Tibial artery (tissue), 4 donors: Measurements from ENCODE around the gene NCAPG.

Source experiments
- DNase-seq, 2 donors: peaks; one replicate each; pipeline ENCODE4 v3.0.0-alpha.2; 2019
- H3K27ac ChIP-seq, 2 donors: fragments of 200-600 bp; sonication (generic) in 1 of 2; 1 replicate in 1 of 2; 2 replicates in 1 of 2; pipeline ENCODE4 v1.5.1; 2018 to 2019; ENCODE audit warnings: mild to moderate bottlenecking in 1 of 2
- H3K27me3 ChIP-seq, 2 donors: fragments of 200-600 bp; sonication (generic) in 1 of 2; one replicate each; pipeline versions ENCODE4 v1.5.1 to v1.6.0; 2016 to 2019
- H3K36me3 ChIP-seq, 3 donors: fragments of 200-600 bp; sonication (generic) in 2 of 3; one replicate each; pipeline ENCODE4 v1.5.1; 2016 to 2019; ENCODE audit warnings: mild to moderate bottlenecking in 2 of 3
- H3K4me1 ChIP-seq, 4 donors: fragments of 200-600 bp; sonication (generic) in 2 of 4; 1 replicate in 3 of 4; 2 replicates in 1 of 4; pipeline ENCODE4 v1.5.1; 2016 to 2019
- H3K4me3 ChIP-seq, 2 donors: fragments of 200-600 bp; sonication (generic) in 1 of 2; 1 replicate in 1 of 2; 2 replicates in 1 of 2; pipeline ENCODE4 v1.5.1; 2018 to 2019; ENCODE audit warnings: mild to moderate bottlenecking in 2 of 2
- H3K9me3 ChIP-seq, 3 donors: fragments of 200-600 bp; sonication (generic) in 1 of 3; one replicate each; pipeline ENCODE4 v1.5.1; 2016 to 2019
- intact Hi-C: fragments of 100-400 bp; cut with DNase I; formaldehyde crosslinking; loops from one replicate; pipeline ENCODE4 v1.15.0; 2023; ENCODE audit warnings: low total_unique reads
- TF ChIP-seq, protein P1 (sequence below), 2 experiments: fragments of 200-600 bp in 1 of 2; fragments of 450-650 bp in 1 of 2; IDR thresholded peaks; one replicate each; pipeline ENCODE4 v1.5.1; 2017 to 2019; ENCODE audit warnings: antibody characterized with exemption in 2 of 2, mild to moderate bottlenecking in 1 of 2, moderate library complexity in 1 of 2

Gene NCAPG

DNA sequence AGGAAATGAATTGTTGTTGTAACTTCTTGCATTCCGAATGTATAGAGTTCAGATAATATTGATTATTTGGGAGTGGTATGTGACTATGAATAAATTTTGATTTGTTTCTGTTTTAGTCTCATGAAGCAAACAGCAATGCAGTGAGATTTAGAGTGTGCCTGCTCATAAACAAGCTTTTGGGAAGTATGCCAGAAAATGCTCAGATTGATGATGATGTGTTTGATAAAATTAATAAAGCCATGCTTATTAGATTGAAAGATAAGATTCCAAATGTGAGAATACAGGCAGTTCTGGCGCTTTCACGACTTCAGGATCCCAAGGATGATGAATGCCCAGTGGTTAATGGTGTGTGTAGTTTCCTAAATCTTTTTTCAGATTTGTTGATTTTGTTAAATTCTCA lies 2.0 kb downstream of the NCAPG start:
- Histone ChIP-seq H3K4me1 (peaks cover 0 to 29% (median 24%) of the 10 kb centered on the region in 4 donors), H3K27me3 (no peaks in the 10 kb centered on the region), H3K36me3 (no peaks in the 10 kb centered on the region), H3K4me3 (no peak overlapping the region), H3K9me3 (no peaks in the 10 kb centered on the region), H3K27ac (no peak overlapping the region)
- TF ChIP-seq, protein P1, sequence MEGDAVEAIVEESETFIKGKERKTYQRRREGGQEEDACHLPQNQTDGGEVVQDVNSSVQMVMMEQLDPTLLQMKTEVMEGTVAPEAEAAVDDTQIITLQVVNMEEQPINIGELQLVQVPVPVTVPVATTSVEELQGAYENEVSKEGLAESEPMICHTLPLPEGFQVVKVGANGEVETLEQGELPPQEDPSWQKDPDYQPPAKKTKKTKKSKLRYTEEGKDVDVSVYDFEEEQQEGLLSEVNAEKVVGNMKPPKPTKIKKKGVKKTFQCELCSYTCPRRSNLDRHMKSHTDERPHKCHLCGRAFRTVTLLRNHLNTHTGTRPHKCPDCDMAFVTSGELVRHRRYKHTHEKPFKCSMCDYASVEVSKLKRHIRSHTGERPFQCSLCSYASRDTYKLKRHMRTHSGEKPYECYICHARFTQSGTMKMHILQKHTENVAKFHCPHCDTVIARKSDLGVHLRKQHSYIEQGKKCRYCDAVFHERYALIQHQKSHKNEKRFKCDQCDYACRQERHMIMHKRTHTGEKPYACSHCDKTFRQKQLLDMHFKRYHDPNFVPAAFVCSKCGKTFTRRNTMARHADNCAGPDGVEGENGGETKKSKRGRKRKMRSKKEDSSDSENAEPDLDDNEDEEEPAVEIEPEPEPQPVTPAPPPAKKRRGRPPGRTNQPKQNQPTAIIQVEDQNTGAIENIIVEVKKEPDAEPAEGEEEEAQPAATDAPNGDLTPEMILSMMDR (IDR thresholded peaks at IDR 0.05) = no peak
- DNase-seq = no peak
- intact Hi-C loops = loop anchor here (5.0 kb wide), 1 partner anchor 210 kb away; the partner anchor contains the start of gene LCORL

- intact Hi-C loops = loop anchor here (5.0 kb wide), 1 partner anchor 208 kb away; the partner anchor contains the start of gene LCORL
- DNase-seq = no peak
- Histone ChIP-seq H3K36me3 (no peaks in the 10 kb centered on the region), H3K27me3 (no peaks in the 10 kb centered on the region), H3K9me3 (no peaks in the 10 kb centered on the region), H3K4me1 (peaks cover 0 to 16% (median 13%) of the 10 kb centered on the region in 4 donors), H3K27ac (no peak overlapping the region), H3K4me3 (no peak overlapping the region)
- TF ChIP-seq, protein P1 (IDR thresholded peaks at IDR 0.05) = no peak
Observed at GRCh38 chr4:17814140-17814539, 3.4 kb downstream of the NCAPG start.

DNA sequence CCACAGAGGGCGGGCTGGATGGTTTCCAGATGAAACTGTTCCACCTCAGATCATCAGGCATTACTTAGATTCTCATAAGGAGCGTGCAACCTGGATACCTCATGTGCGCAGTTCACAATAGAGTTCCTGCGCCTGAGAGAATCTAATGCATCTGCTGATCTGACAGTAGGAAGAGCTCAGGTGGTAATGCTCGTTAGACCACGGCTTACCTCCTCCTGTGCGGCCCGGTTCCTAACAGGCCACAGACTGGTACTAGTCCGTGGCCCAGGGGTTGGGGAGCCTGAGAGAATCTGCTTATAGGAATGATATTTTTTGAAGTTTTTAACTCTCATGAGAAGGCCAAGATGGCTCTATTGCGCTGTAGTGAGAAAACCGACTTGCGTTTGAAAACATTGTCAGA lies 5.4 kb downstream of the NCAPG start:
- intact Hi-C loops = no loop called here
- no peaks in the 10 kb centered on the region for H3K36me3 ChIP-seq
- H3K4me3 ChIP-seq = no peak overlapping the region
- H3K4me1 ChIP-seq = peaks cover 0 to 4% (median 3%) of the 10 kb centered on the region in 4 donors
- H3K27ac ChIP-seq = no peak overlapping the region
- TF ChIP-seq, protein P1 (IDR thresholded peaks at IDR 0.05) = no peak
- no peak for DNase-seq
- H3K9me3 ChIP-seq = no peaks in the 10 kb centered on the region
- no peaks in the 10 kb centered on the region for H3K27me3 ChIP-seq

- Histone ChIP-seq H3K4me1 (no peaks in the 10 kb centered on the region), H3K27ac (no peak overlapping the region), H3K4me3 (no peak overlapping the region), H3K27me3 (no peaks in the 10 kb centered on the region), H3K36me3 (no peaks in the 10 kb centered on the region), H3K9me3 (no peaks in the 10 kb centered on the region)
- TF ChIP-seq, protein P1 (IDR thresholded peaks at IDR 0.05) = peak; percentile 48 to 49
- no peak for DNase-seq
- intact Hi-C loops = no loop called here
Observed at GRCh38 chr4:17817027-17817426, 6.2 kb downstream of the NCAPG start.

DNA sequence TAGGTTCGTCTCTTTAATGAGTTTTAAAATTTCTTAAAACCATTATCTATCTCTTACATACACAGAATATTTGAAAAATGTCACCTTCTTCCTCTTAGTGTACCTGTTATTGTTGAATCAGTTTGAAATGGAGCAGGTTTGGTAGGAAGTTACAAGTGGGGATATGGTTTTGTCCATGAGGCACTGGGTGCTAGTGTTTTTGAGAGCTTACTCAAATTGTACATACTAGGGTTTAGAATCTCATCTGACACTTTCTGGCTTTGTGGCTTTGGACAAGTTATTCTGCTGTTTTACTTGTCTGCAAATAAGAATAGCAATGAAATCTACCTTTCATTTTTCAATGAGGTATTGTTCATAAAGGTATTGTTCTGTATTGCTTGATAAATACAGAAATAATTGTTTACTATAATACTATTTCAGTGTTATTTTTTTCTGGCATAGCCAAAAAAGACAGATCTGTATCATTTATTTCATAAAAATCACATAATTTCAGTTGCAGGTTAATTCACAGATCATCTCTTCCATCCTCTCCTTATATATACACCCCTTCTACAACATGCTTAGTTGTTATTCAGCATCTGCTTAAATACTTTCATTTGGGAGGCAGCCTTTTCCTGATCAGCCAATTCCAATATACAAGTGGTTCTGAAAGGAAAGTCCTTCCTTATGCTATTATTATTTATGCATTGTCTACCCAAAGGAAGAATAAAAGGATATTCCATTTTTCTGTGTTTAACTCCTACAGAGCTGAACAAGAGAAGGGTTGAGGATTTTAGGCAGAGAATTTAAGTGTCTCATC lies 13.3 kb downstream of the NCAPG start:
- H3K27ac ChIP-seq = no peak overlapping the region

More for the DNA sequence above, 13.3 kb downstream of the NCAPG start:
- intact Hi-C loops = no loop called here
- TF ChIP-seq, protein P1 (IDR thresholded peaks at IDR 0.05) = no peak
- no peaks in the 10 kb centered on the region for H3K36me3 ChIP-seq
- no peak overlapping the region for H3K4me3 ChIP-seq
- H3K4me1 ChIP-seq = no peaks in the 10 kb centered on the region
- H3K9me3 ChIP-seq = no peaks in the 10 kb centered on the region
- no peak for DNase-seq
- no peaks in the 10 kb centered on the region for H3K27me3 ChIP-seq
